HG02678 (cell line): ENCODE measurements around the gene ARHGEF16.

Experiments used
- ATAC-seq: cut with Tn5 transposase; IDR thresholded peaks from one replicate; pipeline ENCODE4 v1.9.1; 2021; ENCODE audit warnings: mild to moderate bottlenecking, moderate library complexity; ENCODE audit not compliant: unreplicated experiment

The ARHGEF16 gene

GRCh38 chr1:3420218-3420951, 34.1 kb upstream of the ARHGEF16 start:
- ATAC-seq, result no peak

GRCh38 chr1:3422638-3423037, 31.8 kb upstream of the ARHGEF16 start:
- no peak for ATAC-seq

- no peak for ATAC-seq
Measured at GRCh38 chr1:3423245-3423829, 31.1 kb upstream of the ARHGEF16 start.

GRCh38 chr1:3423896-3424611, 30.4 kb upstream of the ARHGEF16 start:
- ATAC-seq, result no peak

- ATAC-seq, result no peak
Measured at GRCh38 chr1:3425486-3426215, 28.8 kb upstream of the ARHGEF16 start.

- ATAC-seq, result no peak
Measured at GRCh38 chr1:3426956-3427535, 27.4 kb upstream of the ARHGEF16 start.

GRCh38 chr1:3427711-3428704, 26.5 kb upstream of the ARHGEF16 start:
- ATAC-seq, result no peak

- no peak for ATAC-seq
Measured at GRCh38 chr1:3428899-3429298, 25.6 kb upstream of the ARHGEF16 start.

GRCh38 chr1:3429320-3429719, 25.1 kb upstream of the ARHGEF16 start:
- no peak for ATAC-seq

GRCh38 chr1:3429766-3430165, 24.7 kb upstream of the ARHGEF16 start:
- no peak for ATAC-seq

- ATAC-seq, result no peak
Measured at GRCh38 chr1:3430406-3430805, 24.1 kb upstream of the ARHGEF16 start.

- no peak for ATAC-seq
Measured at GRCh38 chr1:3430820-3431219, 23.6 kb upstream of the ARHGEF16 start.

- ATAC-seq, result no peak
Measured at GRCh38 chr1:3431266-3431665, 23.2 kb upstream of the ARHGEF16 start.

- no peak for ATAC-seq
Measured at GRCh38 chr1:3431686-3432085, 22.8 kb upstream of the ARHGEF16 start.

- no peak for ATAC-seq
Measured at GRCh38 chr1:3432306-3432705, 22.2 kb upstream of the ARHGEF16 start.

- no peak for ATAC-seq
Measured at GRCh38 chr1:3433076-3433475, 21.4 kb upstream of the ARHGEF16 start.

GRCh38 chr1:3433596-3434320, 20.7 kb upstream of the ARHGEF16 start:
- ATAC-seq, result no peak

- no peak for ATAC-seq
Measured at GRCh38 chr1:3434406-3435110, 19.9 kb upstream of the ARHGEF16 start.

GRCh38 chr1:3435666-3436065, 18.8 kb upstream of the ARHGEF16 start:
- ATAC-seq, result no peak
